ENCODE data around the gene ZNF385D. TPM values are rescaled to one million over a fixed set of nuclear protein-coding genes. Genes with fewer than 3 reads are reported as not detected.

The ZNF385D gene
- total and polyA plus RNA-seq, 3 experiments from 2014 or later, result not detected

- Histone ChIP-seq H3K27ac (ENCODE audit: low read depth, low read length) (no peak overlapping the region), H3K4me3 (ENCODE audit: low read length) (no peak overlapping the region), H3K27me3 (ENCODE audit: insufficient read depth, low read length, poor library complexity, severe bottlenecking) (no peaks in the 10 kb centered on the region), H3K4me1 (ENCODE audit: insufficient read depth, low read length) (no peaks in the 10 kb centered on the region), H3K9me3 (ENCODE audit: low read length) (no peaks in the 10 kb centered on the region), H3K36me3 (ENCODE audit: insufficient read depth, low read length) (no peaks in the 10 kb centered on the region)
- DNase-seq, result no peak
- no peak overlapping the region for H3K4me3 Mint-ChIP-seq
- H3K9me3 Mint-ChIP-seq, result peaks cover 0 to 10% (median 2%) of the 10 kb centered on the region in 5 donors
- CTCF ChIA-PET, result no interaction called here
- H3K27ac Mint-ChIP-seq, result no peak overlapping the region
- POLR2A ChIA-PET, result no interaction called here
- H3K4me1 Mint-ChIP-seq, result no peaks in the 10 kb centered on the region
- no peaks in the 10 kb centered on the region for H3K36me3 Mint-ChIP-seq
- H3K27me3 Mint-ChIP-seq, result no peaks in the 10 kb centered on the region
Observed at GRCh38 chr3:21789730-21790129, 38.7 kb upstream of the ZNF385D start.

GRCh38 chr3:21786438-21786797 is 35.4 kb upstream of the ZNF385D start:
- no peaks in the 10 kb centered on the region for H3K9me3 ChIP-seq (ENCODE audit: low read length)
- H3K27ac Mint-ChIP-seq, result no peak overlapping the region
- H3K4me1 Mint-ChIP-seq, result no peaks in the 10 kb centered on the region
- H3K27me3 Mint-ChIP-seq, result no peaks in the 10 kb centered on the region
- H3K36me3 ChIP-seq (ENCODE audit: insufficient read depth, low read length), result no peaks in the 10 kb centered on the region
- CTCF ChIA-PET, result no interaction called here
- no peak overlapping the region for H3K4me3 ChIP-seq (ENCODE audit: low read length)
- POLR2A ChIA-PET, result no interaction called here
- no peak overlapping the region for H3K27ac ChIP-seq (ENCODE audit: low read depth, low read length)
- DNase-seq, result no peak
- no peak overlapping the region for H3K4me3 Mint-ChIP-seq
- H3K9me3 Mint-ChIP-seq, result peaks cover 0 to 16% (median 6%) of the 10 kb centered on the region in 5 donors
- no peaks in the 10 kb centered on the region for H3K4me1 ChIP-seq (ENCODE audit: insufficient read depth, low read length)
- no peaks in the 10 kb centered on the region for H3K27me3 ChIP-seq (ENCODE audit: insufficient read depth, low read length, poor library complexity, severe bottlenecking)
- no peaks in the 10 kb centered on the region for H3K36me3 Mint-ChIP-seq

- no peaks in the 10 kb centered on the region for H3K27me3 ChIP-seq (ENCODE audit: insufficient read depth, low read length, poor library complexity, severe bottlenecking)
Observed at GRCh38 chr3:21785765-21786437, 34.9 kb upstream of the ZNF385D start.

GRCh38 chr3:21783839-21784238 is 32.8 kb upstream of the ZNF385D start:
- H3K4me3 Mint-ChIP-seq, result no peak overlapping the region
- no peaks in the 10 kb centered on the region for H3K4me1 Mint-ChIP-seq
- H3K27me3 ChIP-seq (ENCODE audit: insufficient read depth, low read length, poor library complexity, severe bottlenecking), result no peaks in the 10 kb centered on the region
- no peak overlapping the region for H3K4me3 ChIP-seq (ENCODE audit: low read length)
- H3K36me3 ChIP-seq (ENCODE audit: insufficient read depth, low read length), result no peaks in the 10 kb centered on the region
- peaks cover 0 to 13% (median 5%) of the 10 kb centered on the region in 5 donors for H3K9me3 Mint-ChIP-seq
- ChIA-PET POLR2A (no interaction called here), CTCF (no interaction called here)
- no peak overlapping the region for H3K27ac ChIP-seq (ENCODE audit: low read depth, low read length)
- no peaks in the 10 kb centered on the region for H3K27me3 Mint-ChIP-seq
- no peaks in the 10 kb centered on the region for H3K9me3 ChIP-seq (ENCODE audit: low read length)
- H3K4me1 ChIP-seq (ENCODE audit: insufficient read depth, low read length), result no peaks in the 10 kb centered on the region
- no peak overlapping the region for H3K27ac Mint-ChIP-seq
- no peak for DNase-seq
- H3K36me3 Mint-ChIP-seq, result no peaks in the 10 kb centered on the region

More at GRCh38 chr3:21785765-21786437, 34.9 kb upstream of the ZNF385D start:
- Mint-ChIP-seq H3K4me3 (no peak overlapping the region), H3K4me1 (no peaks in the 10 kb centered on the region), H3K27ac (no peak overlapping the region), H3K9me3 (peaks cover 0 to 16% (median 6%) of the 10 kb centered on the region in 5 donors), H3K36me3 (no peaks in the 10 kb centered on the region), H3K27me3 (no peaks in the 10 kb centered on the region)
- Histone ChIP-seq H3K4me1 (ENCODE audit: insufficient read depth, low read length) (no peaks in the 10 kb centered on the region), H3K27ac (ENCODE audit: low read depth, low read length) (no peak overlapping the region), H3K36me3 (ENCODE audit: insufficient read depth, low read length) (no peaks in the 10 kb centered on the region), H3K9me3 (ENCODE audit: low read length) (no peaks in the 10 kb centered on the region), H3K4me3 (ENCODE audit: low read length) (no peak overlapping the region)
- DNase-seq, result no peak
- CTCF ChIA-PET, result no interaction called here
- POLR2A ChIA-PET, result no interaction called here

GRCh38 chr3:21781355-21781754 is 30.3 kb upstream of the ZNF385D start:
- H3K4me1 ChIP-seq (ENCODE audit: insufficient read depth, low read length), result no peaks in the 10 kb centered on the region
- H3K27me3 ChIP-seq (ENCODE audit: insufficient read depth, low read length, poor library complexity, severe bottlenecking), result no peaks in the 10 kb centered on the region
- no peak overlapping the region for H3K4me3 ChIP-seq (ENCODE audit: low read length)
- no peaks in the 10 kb centered on the region for H3K4me1 Mint-ChIP-seq
- no peak for DNase-seq
- no peaks in the 10 kb centered on the region for H3K27me3 Mint-ChIP-seq
- H3K36me3 Mint-ChIP-seq, result no peaks in the 10 kb centered on the region
- no peaks in the 10 kb centered on the region for H3K9me3 ChIP-seq (ENCODE audit: low read length)
- H3K9me3 Mint-ChIP-seq, result peaks cover 0 to 10% (median 5%) of the 10 kb centered on the region in 5 donors
- H3K27ac ChIP-seq (ENCODE audit: low read depth, low read length), result no peak overlapping the region
- POLR2A ChIA-PET, result no interaction called here
- H3K4me3 Mint-ChIP-seq, result no peak overlapping the region
- H3K27ac Mint-ChIP-seq, result no peak overlapping the region
- CTCF ChIA-PET, result interaction anchor here (1.5 kb wide), 1 partner anchor 21 kb away, joined by 5 read pairs; no protein-coding TSS in a partner anchor
- H3K36me3 ChIP-seq (ENCODE audit: insufficient read depth, low read length), result no peaks in the 10 kb centered on the region

- ChIA-PET POLR2A (no interaction called here), CTCF (no interaction called here)
- Mint-ChIP-seq H3K36me3 (no peaks in the 10 kb centered on the region), H3K4me1 (no peaks in the 10 kb centered on the region), H3K27me3 (no peaks in the 10 kb centered on the region), H3K4me3 (no peak overlapping the region), H3K9me3 (peaks cover 0 to 10% (median 5%) of the 10 kb centered on the region in 5 donors), H3K27ac (no peak overlapping the region)
- DNase-seq, result no peak
- no peaks in the 10 kb centered on the region for H3K27me3 ChIP-seq (ENCODE audit: insufficient read depth, low read length, poor library complexity, severe bottlenecking)
- H3K4me3 ChIP-seq (ENCODE audit: low read length), result no peak overlapping the region
- no peak overlapping the region for H3K27ac ChIP-seq (ENCODE audit: low read depth, low read length)
- no peaks in the 10 kb centered on the region for H3K9me3 ChIP-seq (ENCODE audit: low read length)
- no peaks in the 10 kb centered on the region for H3K4me1 ChIP-seq (ENCODE audit: insufficient read depth, low read length)
- H3K36me3 ChIP-seq (ENCODE audit: insufficient read depth, low read length), result no peaks in the 10 kb centered on the region
Observed at GRCh38 chr3:21779909-21780308, 28.9 kb upstream of the ZNF385D start.

- CTCF ChIA-PET, result no interaction called here
Observed at GRCh38 chr3:21778715-21779114, 27.7 kb upstream of the ZNF385D start.

GRCh38 chr3:21777821-21778220 is 26.8 kb upstream of the ZNF385D start:
- no peak overlapping the region for H3K4me3 Mint-ChIP-seq
- no peak for DNase-seq
- H3K36me3 Mint-ChIP-seq, result no peaks in the 10 kb centered on the region
- Histone ChIP-seq H3K9me3 (ENCODE audit: low read length) (no peaks in the 10 kb centered on the region), H3K27ac (ENCODE audit: low read depth, low read length) (no peak overlapping the region), H3K4me3 (ENCODE audit: low read length) (no peak overlapping the region), H3K27me3 (ENCODE audit: insufficient read depth, low read length, poor library complexity, severe bottlenecking) (no peaks in the 10 kb centered on the region), H3K36me3 (ENCODE audit: insufficient read depth, low read length) (no peaks in the 10 kb centered on the region), H3K4me1 (ENCODE audit: insufficient read depth, low read length) (no peaks in the 10 kb centered on the region)
- ChIA-PET POLR2A (no interaction called here), CTCF (no interaction called here)
- no peaks in the 10 kb centered on the region for H3K4me1 Mint-ChIP-seq
- H3K9me3 Mint-ChIP-seq, result peaks cover 2 to 20% (median 5%) of the 10 kb centered on the region in 5 donors
- H3K27ac Mint-ChIP-seq, result no peak overlapping the region
- no peaks in the 10 kb centered on the region for H3K27me3 Mint-ChIP-seq

More at GRCh38 chr3:21778715-21779114, 27.7 kb upstream of the ZNF385D start:
- Histone ChIP-seq H3K9me3 (ENCODE audit: low read length) (no peaks in the 10 kb centered on the region), H3K27ac (ENCODE audit: low read depth, low read length) (no peak overlapping the region), H3K4me1 (ENCODE audit: insufficient read depth, low read length) (no peaks in the 10 kb centered on the region), H3K4me3 (ENCODE audit: low read length) (no peak overlapping the region), H3K36me3 (ENCODE audit: insufficient read depth, low read length) (no peaks in the 10 kb centered on the region), H3K27me3 (ENCODE audit: insufficient read depth, low read length, poor library complexity, severe bottlenecking) (no peaks in the 10 kb centered on the region)
- H3K27ac Mint-ChIP-seq, result no peak overlapping the region
- no peaks in the 10 kb centered on the region for H3K27me3 Mint-ChIP-seq
- no peaks in the 10 kb centered on the region for H3K36me3 Mint-ChIP-seq
- no peak overlapping the region for H3K4me3 Mint-ChIP-seq
- peaks cover 2 to 13% (median 5%) of the 10 kb centered on the region in 5 donors for H3K9me3 Mint-ChIP-seq
- POLR2A ChIA-PET, result no interaction called here
- H3K4me1 Mint-ChIP-seq, result no peaks in the 10 kb centered on the region
- no peak for DNase-seq
